Right atrium auricular region (tissue), 2 donors: ENCODE results near the gene GOLPH3L. TPM values are rescaled to one million over a fixed set of nuclear protein-coding genes. Genes with fewer than 3 reads are reported as not detected.
"Not testable (repeated sequence)": the region's sequence is repeated elsewhere in the genome, so short reads cannot be mapped to it uniquely, and the experiment has no call there.

Experiments
- DNase-seq: peaks from one replicate; pipeline ENCODE4 v3.0.0-alpha.2; 2019; ENCODE audit warnings: low spot score
- H3K27ac ChIP-seq, 2 donors: fragments of 200-600 bp; sonication (generic); 1 replicate in 1 of 2; 2 replicates in 1 of 2; pipeline ENCODE4 v1.5.1; 2016 to 2019
- H3K27me3 ChIP-seq, 2 donors: fragments of 200-600 bp; sonication (generic); one replicate each; pipeline versions ENCODE4 v1.5.1 to v1.6.0; 2017 to 2019
- H3K36me3 ChIP-seq: fragments of 200-600 bp; sonication (generic); one replicate; pipeline ENCODE4 v1.5.1; 2016
- H3K4me1 ChIP-seq, 2 donors: fragments of 200-600 bp; sonication (generic); one replicate each; pipeline versions ENCODE4 v1.5.1 to v1.6.0; 2017 to 2019
- H3K4me3 ChIP-seq, 2 donors: fragments of 200-600 bp; sonication (generic); 1 replicate in 1 of 2; 2 replicates in 1 of 2; pipeline ENCODE4 v1.5.1; 2017 to 2019; ENCODE audit warnings: mild to moderate bottlenecking in 1 of 2, moderate library complexity in 1 of 2
- H3K9me3 ChIP-seq, 2 donors: fragments of 200-600 bp; sonication (generic); one replicate each; pipeline ENCODE4 v1.5.1; 2019
- CTCF ChIP-seq, 2 donors: fragments of 200-600 bp; sonication (generic); IDR thresholded peaks; one replicate each; pipeline ENCODE4 v1.5.1; 2019; ENCODE audit warnings: antibody characterized with exemption in 2 of 2
- total RNA-seq, 2 donors: library from RNA; depleted of rRNA; stranded (reverse); fragments of >200 nt; gene quantifications; one replicate each; pipeline ENCODE4 v1.1.0, GENCODE V29; 2016

GOLPH3L gene
- total RNA-seq, 2 donors from 2014 or later: 11.3 to 12.7 TPM

DNA sequence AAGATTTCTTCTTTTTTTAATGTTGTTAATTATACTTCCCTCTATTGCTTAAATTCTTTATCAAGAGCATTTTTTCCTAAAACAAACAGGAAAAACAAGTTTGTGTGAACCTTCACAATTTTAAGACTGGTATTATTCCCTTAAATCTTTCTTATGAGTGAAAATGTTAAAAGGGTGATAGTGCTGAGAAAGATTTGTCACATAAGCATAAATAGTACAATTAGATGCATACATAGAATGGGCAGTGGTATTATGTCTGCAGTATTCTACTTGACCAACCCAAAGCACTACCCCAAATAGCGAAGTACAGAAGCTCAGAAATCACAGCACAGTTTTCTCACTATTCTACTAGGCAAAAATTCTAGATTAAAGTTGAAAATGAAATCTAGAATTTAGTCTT lies 18.0 kb downstream of the GOLPH3L start:
- no peak for DNase-seq
- H3K4me3 ChIP-seq: no peak overlapping the region
- H3K27me3 ChIP-seq: no peaks in the 10 kb centered on the region
- H3K36me3 ChIP-seq: peaks cover 4% of the 10 kb centered on the region
- no peaks in the 10 kb centered on the region for H3K9me3 ChIP-seq
- TF ChIP-seq CTCF (IDR thresholded peaks at IDR 0.05): no peak
- no peaks in the 10 kb centered on the region for H3K4me1 ChIP-seq
- H3K27ac ChIP-seq: no peak overlapping the region

- Histone ChIP-seq H3K36me3 (peaks cover 11% of the 10 kb centered on the region), H3K4me1 (no peaks in the 10 kb centered on the region), H3K27ac (no peak overlapping the region), H3K4me3 (no peak overlapping the region), H3K27me3 (no peaks in the 10 kb centered on the region), H3K9me3 (no peaks in the 10 kb centered on the region)
- DNase-seq: no peak
- no peak for TF ChIP-seq CTCF (IDR thresholded peaks at IDR 0.05)
Observed at GRCh38 chr1:150674881-150675280, 22.1 kb downstream of the GOLPH3L start.

DNA sequence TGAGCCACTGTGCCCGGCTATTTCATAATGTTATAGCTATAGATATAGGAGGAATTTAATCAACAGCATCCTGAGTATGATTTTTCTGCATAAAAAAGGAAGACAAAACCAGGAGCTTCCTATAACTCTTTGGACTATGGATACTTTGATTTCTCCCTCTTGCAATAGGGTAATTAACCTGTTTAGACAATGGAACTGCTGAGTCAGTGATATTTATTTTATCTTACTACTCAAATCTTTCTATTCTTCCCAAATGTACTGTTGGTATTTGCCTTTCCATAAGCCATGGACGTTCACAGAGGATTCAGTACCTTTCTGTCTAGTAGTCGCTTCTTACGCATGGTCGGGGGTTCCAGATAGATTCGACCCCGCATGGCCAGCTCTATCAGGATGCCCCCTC lies 33.6 kb downstream of the GOLPH3L start:
- Histone ChIP-seq H3K27ac (no peak overlapping the region), H3K4me3 (no peak overlapping the region), H3K4me1 (no peaks in the 10 kb centered on the region), H3K36me3 (peaks cover 13% of the 10 kb centered on the region), H3K9me3 (no peaks in the 10 kb centered on the region), H3K27me3 (no peaks in the 10 kb centered on the region)
- no peak for TF ChIP-seq CTCF (IDR thresholded peaks at IDR 0.05)
- no peak for DNase-seq

GRCh38 chr1:150662811-150663210 lies 34.1 kb downstream of the GOLPH3L start:
- no peak overlapping the region for H3K27ac ChIP-seq
- H3K9me3 ChIP-seq: no peaks in the 10 kb centered on the region
- H3K4me3 ChIP-seq: no peak overlapping the region
- no peak for DNase-seq
- H3K27me3 ChIP-seq: no peaks in the 10 kb centered on the region
- peaks cover 13% of the 10 kb centered on the region for H3K36me3 ChIP-seq
- no peak for TF ChIP-seq CTCF (IDR thresholded peaks at IDR 0.05)
- no peaks in the 10 kb centered on the region for H3K4me1 ChIP-seq

DNA sequence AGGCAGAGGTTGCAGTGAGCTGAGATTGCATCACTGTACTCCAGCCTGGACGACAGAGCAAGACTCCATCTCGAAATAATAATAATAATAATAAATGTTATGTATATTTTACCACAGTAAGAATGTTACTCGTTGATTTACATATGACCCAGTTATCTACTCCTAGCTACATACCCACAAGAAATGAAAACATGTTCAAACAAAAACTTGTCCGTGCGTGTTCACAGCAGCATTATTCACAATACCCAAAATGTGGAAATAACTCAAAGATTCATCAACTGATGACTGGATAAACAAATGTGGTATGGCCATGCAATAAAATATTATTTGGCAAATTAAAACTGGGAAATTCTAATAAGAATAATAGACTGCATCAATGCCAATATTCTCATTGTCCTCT lies 35.8 kb downstream of the GOLPH3L start:
- peaks cover 13% of the 10 kb centered on the region for H3K36me3 ChIP-seq
- no peaks in the 10 kb centered on the region for H3K9me3 ChIP-seq
- no peaks in the 10 kb centered on the region for H3K27me3 ChIP-seq
- no peaks in the 10 kb centered on the region for H3K4me1 ChIP-seq
- no peak overlapping the region for H3K27ac ChIP-seq
- no peak for TF ChIP-seq CTCF (IDR thresholded peaks at IDR 0.05)
- no peak for DNase-seq
- no peak overlapping the region for H3K4me3 ChIP-seq

DNA sequence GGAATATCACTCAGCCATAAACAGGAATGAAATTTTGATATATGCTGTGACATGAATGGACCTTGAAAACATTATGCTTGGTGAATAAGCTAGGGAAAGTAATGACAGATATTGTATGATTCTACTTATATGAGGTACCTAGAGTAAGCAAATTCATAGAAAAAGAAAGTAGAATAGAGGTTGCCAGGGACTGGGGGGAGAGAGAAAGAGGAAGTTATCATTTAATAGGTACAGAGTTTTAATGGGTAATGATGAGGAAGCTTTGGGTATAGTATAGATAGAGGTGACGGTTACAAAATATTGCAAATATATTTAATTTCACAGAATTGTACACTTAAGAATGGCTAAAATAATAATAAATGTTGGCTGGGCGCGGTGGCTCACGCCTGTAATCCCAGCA lies 36.4 kb downstream of the GOLPH3L start:
- H3K27ac ChIP-seq: no peak overlapping the region
- peaks cover 13% of the 10 kb centered on the region for H3K36me3 ChIP-seq
- H3K9me3 ChIP-seq: no peaks in the 10 kb centered on the region
- no peak overlapping the region for H3K4me3 ChIP-seq
- no peaks in the 10 kb centered on the region for H3K27me3 ChIP-seq
- no peaks in the 10 kb centered on the region for H3K4me1 ChIP-seq
- TF ChIP-seq CTCF (IDR thresholded peaks at IDR 0.05): no peak
- DNase-seq: no peak

- H3K9me3 ChIP-seq, DNase-seq, H3K27ac ChIP-seq, H3K27me3 ChIP-seq, H3K4me3 ChIP-seq, H3K4me1 ChIP-seq: not testable (repeated sequence)
- peaks cover 13% of the 10 kb centered on the region for H3K36me3 ChIP-seq
Observed at GRCh38 chr1:150657064-150657463, 39.9 kb downstream of the GOLPH3L start.

DNA sequence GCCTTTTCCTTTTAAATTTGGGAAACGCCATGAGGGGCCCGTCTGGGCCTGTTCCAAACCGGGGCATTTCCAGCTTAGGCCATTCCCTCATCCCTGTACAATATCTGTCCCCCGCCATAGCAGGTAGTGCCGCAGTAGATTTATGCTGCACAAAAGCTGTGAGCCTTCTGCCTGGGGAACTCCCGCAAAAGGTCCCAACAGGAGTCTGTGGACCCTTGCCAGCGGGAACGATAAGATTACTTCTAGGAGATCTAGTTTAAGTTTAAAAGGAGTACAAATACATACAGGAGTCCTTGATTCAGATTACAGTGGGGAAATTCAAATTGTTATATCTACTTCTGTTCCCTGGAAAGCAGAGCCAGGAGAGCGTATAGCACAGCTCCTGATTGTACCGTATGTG lies 42.3 kb downstream of the GOLPH3L start:
- not testable (repeated sequence) for H3K9me3 ChIP-seq, H3K27me3 ChIP-seq, H3K27ac ChIP-seq, H3K36me3 ChIP-seq, H3K4me3 ChIP-seq, H3K4me1 ChIP-seq, DNase-seq
